Measurements from ENCODE around the gene TIAM2.

Gene TIAM2

DNA sequence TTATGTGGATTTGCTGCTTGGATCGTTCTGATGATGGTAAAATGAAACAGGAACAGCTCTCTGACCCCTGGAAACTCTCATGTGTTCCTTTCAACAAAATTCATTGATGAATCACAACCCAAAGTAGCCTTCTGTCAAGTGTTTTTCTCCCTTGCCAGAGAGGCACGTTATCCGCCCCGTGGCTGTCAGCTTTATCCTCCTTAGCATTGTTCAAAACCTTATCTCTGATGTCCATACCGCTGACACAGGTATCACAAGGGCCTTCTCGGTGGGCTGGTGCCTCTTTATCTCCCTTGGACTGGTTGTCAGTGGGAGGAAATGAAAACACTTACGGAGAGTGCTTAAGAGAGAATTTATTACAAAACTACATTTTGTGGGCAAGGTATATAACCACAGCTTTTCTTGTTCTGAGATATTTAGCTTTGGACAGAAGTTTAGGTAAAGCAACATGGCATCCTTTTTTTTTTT lies 84.9 kb downstream of the TIAM2 start:
- Histone ChIP-seq H2AFZ (ENCODE audit: insufficient read depth, low read length, poor library complexity) (no peak overlapping the region), H2BK5ac (ENCODE audit: low read depth, low read length, poor library complexity) (no peak overlapping the region), H3K14ac (ENCODE audit: low read length) (no peak overlapping the region), H3K27ac (ENCODE audit: low read depth, low read length) (no peak overlapping the region), H3K79me1 (ENCODE audit: low read length) (no peaks in the 10 kb centered on the region), H3K9me3 (ENCODE audit: insufficient read depth, low read depth, low read length) (no peaks in the 10 kb centered on the region), H3K79me2 (ENCODE audit: control insufficient read depth, insufficient read depth, low read length, poor library complexity) (no peaks in the 10 kb centered on the region), H4K12ac (ENCODE audit: low read depth, low read length) (no peak overlapping the region), H3K4ac (ENCODE audit: low read depth, low read length) (no peak overlapping the region), H2BK120ac (ENCODE audit: insufficient read depth, low read length, poor library complexity) (no peak overlapping the region), H4K8ac (ENCODE audit: low read depth, low read length) (no peak overlapping the region), H3K4me3 (ENCODE audit: low read depth, low read length) (no peak overlapping the region), H3K4me2 (ENCODE audit: low read length) (no peak overlapping the region), H3K4me1 (ENCODE audit: control insufficient read depth in 1 of 2, insufficient read depth in 2 of 2, low read length in 2 of 2) (peaks cover 0 to 4% of the 10 kb centered on the region in 2 experiments), H3K27me3 (ENCODE audit: insufficient read depth, low read length) (no peaks in the 10 kb centered on the region), H3K36me3 (ENCODE audit: control insufficient read depth in 1 of 2, insufficient read depth in 2 of 2, low read length in 2 of 2) (no peaks in the 10 kb centered on the region), H3K18ac (ENCODE audit: low read length) (no peak overlapping the region), H3K23ac (ENCODE audit: low read length) (no peak overlapping the region), H2BK12ac (ENCODE audit: low read length) (no peak overlapping the region), H3K9ac (ENCODE audit: low read length) (no peak overlapping the region), H2AK5ac (ENCODE audit: low read length) (no peak overlapping the region), H4K91ac (ENCODE audit: low read depth, low read length) (no peak overlapping the region)
- DNase-seq = no peak
- WGBS (ENCODE audit: extremely low coverage, insufficient coverage, insufficient read length) = no CpG with 5 or more reads among the region's 7 CpGs

DNA sequence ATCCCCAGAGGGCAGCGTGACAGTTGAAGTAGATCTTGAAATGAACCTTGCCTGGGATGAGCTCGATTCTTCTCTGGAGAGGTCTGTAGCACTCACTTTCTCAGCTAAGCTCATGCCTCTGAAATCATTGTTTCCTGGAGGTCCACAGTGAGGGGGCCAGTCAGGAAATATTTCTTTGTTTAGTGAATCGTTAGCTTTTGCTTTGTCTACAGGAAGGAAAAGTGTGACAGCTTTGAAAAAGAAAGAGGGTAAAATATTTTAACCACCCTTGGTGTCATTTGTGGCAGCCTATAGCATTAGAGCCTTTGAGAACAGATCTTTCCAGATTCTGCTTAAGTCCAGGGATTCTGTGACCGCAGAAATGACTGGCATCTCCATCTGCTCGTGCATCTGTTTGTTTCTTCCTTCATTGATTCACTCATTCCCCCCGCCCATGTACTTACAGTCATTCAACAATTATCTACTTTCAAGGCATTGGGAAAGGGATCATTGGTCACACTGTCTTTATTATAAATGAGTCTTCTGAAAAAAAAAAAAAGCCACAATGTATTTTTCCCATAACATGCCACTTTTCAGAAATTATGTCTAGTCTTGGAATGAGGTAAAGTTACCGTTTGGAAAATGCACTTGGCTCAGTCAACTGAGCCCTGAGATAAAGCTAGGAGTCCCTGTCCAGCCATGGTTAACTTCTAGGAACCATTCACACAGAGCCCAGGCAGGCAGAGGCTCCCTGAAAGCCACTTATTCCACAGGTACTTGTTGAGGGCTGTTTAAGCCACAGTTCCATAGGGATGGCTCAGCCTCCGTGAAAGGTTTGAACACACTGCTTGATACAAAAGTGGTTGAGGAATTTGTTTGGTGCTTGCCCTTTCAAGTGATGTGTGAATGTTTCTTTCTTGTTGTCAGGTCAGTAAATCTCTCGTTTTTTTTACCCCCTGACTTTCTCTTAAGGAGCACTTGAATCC lies 86.0 kb downstream of the TIAM2 start:
- Histone ChIP-seq H4K91ac (ENCODE audit: low read depth, low read length) (no peak overlapping the region), H3K4me1 (ENCODE audit: control insufficient read depth in 1 of 2, insufficient read depth in 2 of 2, low read length in 2 of 2) (peaks cover 6 to 13% of the 10 kb centered on the region in 2 experiments), H2AFZ (ENCODE audit: insufficient read depth, low read length, poor library complexity) (no peak overlapping the region), H3K36me3 (ENCODE audit: control insufficient read depth in 1 of 2, insufficient read depth in 2 of 2, low read length in 2 of 2) (no peaks in the 10 kb centered on the region), H2BK12ac (ENCODE audit: low read length) (no peak overlapping the region), H3K27me3 (ENCODE audit: insufficient read depth, low read length) (no peaks in the 10 kb centered on the region), H4K8ac (ENCODE audit: low read depth, low read length) (no peak overlapping the region), H3K79me2 (ENCODE audit: control insufficient read depth, insufficient read depth, low read length, poor library complexity) (no peaks in the 10 kb centered on the region), H2AK5ac (ENCODE audit: low read length) (no peak overlapping the region), H3K23ac (ENCODE audit: low read length) (no peak overlapping the region), H3K27ac (ENCODE audit: low read depth, low read length) (no peak overlapping the region), H2BK5ac (ENCODE audit: low read depth, low read length, poor library complexity) (no peak overlapping the region), H3K4me3 (ENCODE audit: low read depth, low read length) (no peak overlapping the region), H3K79me1 (ENCODE audit: low read length) (peaks cover 2% of the 10 kb centered on the region), H3K18ac (ENCODE audit: low read length) (no peak overlapping the region), H3K14ac (ENCODE audit: low read length) (no peak overlapping the region), H3K4ac (ENCODE audit: low read depth, low read length) (no peak overlapping the region), H2BK120ac (ENCODE audit: insufficient read depth, low read length, poor library complexity) (no peak overlapping the region), H4K12ac (ENCODE audit: low read depth, low read length) (no peak overlapping the region), H3K4me2 (ENCODE audit: low read length) (no peak overlapping the region), H3K9me3 (ENCODE audit: insufficient read depth, low read depth, low read length) (no peaks in the 10 kb centered on the region), H3K9ac (ENCODE audit: low read length) (no peak overlapping the region)
- WGBS (ENCODE audit: extremely low coverage, insufficient coverage, insufficient read length) = no CpG with 5 or more reads among the region's 9 CpGs
- peak; percentile 58 to 71 for DNase-seq

DNA sequence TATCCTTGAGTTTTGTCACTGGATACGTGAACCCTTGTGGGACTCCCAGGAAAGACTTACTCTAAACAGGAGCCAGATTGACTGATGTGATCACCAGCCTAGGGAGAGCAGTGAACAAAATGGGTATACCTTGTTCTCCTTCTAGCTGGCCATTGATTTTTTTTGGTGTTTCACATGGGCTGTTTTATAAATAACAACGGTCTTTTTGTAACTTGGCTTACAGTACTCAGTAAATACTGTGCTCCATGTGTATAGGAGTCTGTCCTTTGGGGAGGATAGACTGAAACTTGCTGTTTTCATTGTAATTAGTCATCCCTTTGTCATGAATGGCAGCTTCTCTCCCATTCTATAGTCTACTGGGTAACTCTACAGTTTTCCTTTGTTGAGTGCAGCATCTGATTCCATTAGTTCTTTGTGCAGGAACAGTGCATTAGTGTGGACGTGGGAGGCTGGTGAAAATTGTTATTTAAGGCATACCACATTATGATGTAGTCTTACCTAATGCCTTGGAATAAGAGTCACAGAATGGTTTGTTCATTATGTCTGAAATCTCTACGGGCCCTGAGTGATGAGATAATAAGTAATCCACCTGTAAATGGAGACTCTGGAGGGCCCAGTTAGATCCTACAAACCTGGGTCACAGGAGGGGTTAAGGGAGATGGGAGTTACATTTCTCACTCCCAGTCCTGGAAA lies 89.5 kb downstream of the TIAM2 start:
- Histone ChIP-seq H3K27ac (ENCODE audit: low read depth, low read length) (no peak overlapping the region), H3K18ac (ENCODE audit: low read length) (no peak overlapping the region), H3K23ac (ENCODE audit: low read length) (no peak overlapping the region), H4K12ac (ENCODE audit: low read depth, low read length) (no peak overlapping the region), H3K9me3 (ENCODE audit: insufficient read depth, low read depth, low read length) (no peaks in the 10 kb centered on the region), H2BK12ac (ENCODE audit: low read length) (no peak overlapping the region), H3K4me3 (ENCODE audit: low read depth, low read length) (no peak overlapping the region), H4K8ac (ENCODE audit: low read depth, low read length) (no peak overlapping the region), H3K4me2 (ENCODE audit: low read length) (no peak overlapping the region), H3K79me1 (ENCODE audit: low read length) (peaks cover 2% of the 10 kb centered on the region), H2AFZ (ENCODE audit: insufficient read depth, low read length, poor library complexity) (no peak overlapping the region), H3K9ac (ENCODE audit: low read length) (no peak overlapping the region), H3K27me3 (ENCODE audit: insufficient read depth, low read length) (no peaks in the 10 kb centered on the region), H2BK120ac (ENCODE audit: insufficient read depth, low read length, poor library complexity) (no peak overlapping the region), H2AK5ac (ENCODE audit: low read length) (no peak overlapping the region), H3K79me2 (ENCODE audit: control insufficient read depth, insufficient read depth, low read length, poor library complexity) (no peaks in the 10 kb centered on the region), H2BK5ac (ENCODE audit: low read depth, low read length, poor library complexity) (no peak overlapping the region), H4K91ac (ENCODE audit: low read depth, low read length) (no peak overlapping the region), H3K36me3 (ENCODE audit: control insufficient read depth in 1 of 2, insufficient read depth in 2 of 2, low read length in 2 of 2) (no peaks in the 10 kb centered on the region), H3K4ac (ENCODE audit: low read depth, low read length) (no peak overlapping the region), H3K4me1 (ENCODE audit: control insufficient read depth in 1 of 2, insufficient read depth in 2 of 2, low read length in 2 of 2) (peaks cover 6 to 10% of the 10 kb centered on the region in 2 experiments), H3K14ac (ENCODE audit: low read length) (no peak overlapping the region)
- WGBS (ENCODE audit: extremely low coverage, insufficient coverage, insufficient read length) = no CpG with 5 or more reads among the region's 4 CpGs
- DNase-seq = peak; percentile 30 to 56

DNA sequence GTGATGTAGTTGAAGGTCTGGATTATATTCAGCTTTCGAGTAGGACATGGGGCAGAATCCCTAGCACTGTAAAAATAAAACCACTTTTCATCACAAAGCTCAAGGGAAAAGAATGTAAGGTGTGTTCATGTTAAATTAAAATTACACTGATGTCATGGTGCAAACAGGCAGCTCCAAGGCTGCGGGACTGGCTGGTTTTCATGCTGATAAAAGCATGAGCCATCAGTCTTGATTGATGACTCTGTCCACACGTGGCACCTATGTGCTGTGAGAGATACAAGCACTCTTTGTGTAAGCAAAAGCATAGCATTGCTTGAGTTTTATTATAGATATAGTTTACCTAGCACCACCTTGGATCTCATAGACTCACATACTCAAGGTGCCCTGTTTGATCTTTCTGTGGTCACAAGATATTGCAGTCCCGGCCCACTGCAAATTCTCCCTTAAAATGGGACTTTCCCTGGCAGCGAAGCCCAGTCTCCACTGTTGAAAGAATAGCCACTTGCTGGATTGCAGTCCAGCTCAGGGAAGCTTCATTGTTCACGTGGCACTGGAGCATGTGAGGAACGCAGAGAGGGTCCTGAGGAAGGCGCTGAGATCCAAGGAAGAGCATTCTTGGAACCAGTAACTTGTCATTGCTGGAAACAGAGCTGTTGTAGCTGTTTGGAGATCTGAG lies 90.6 kb downstream of the TIAM2 start:
- H3K23ac ChIP-seq (ENCODE audit: low read length) = no peak overlapping the region
- H3K79me2 ChIP-seq (ENCODE audit: control insufficient read depth, insufficient read depth, low read length, poor library complexity) = no peaks in the 10 kb centered on the region
- H3K4me3 ChIP-seq (ENCODE audit: low read depth, low read length) = no peak overlapping the region
- peak; percentile 82 to 84 for DNase-seq
- H3K79me1 ChIP-seq (ENCODE audit: low read length) = peaks cover 2% of the 10 kb centered on the region
- no peaks in the 10 kb centered on the region for H3K9me3 ChIP-seq (ENCODE audit: insufficient read depth, low read depth, low read length)
- peaks cover 6 to 10% of the 10 kb centered on the region in 2 experiments for H3K4me1 ChIP-seq (ENCODE audit: control insufficient read depth in 1 of 2, insufficient read depth in 2 of 2, low read length in 2 of 2)
- no CpG with 5 or more reads among the region's 8 CpGs for WGBS (ENCODE audit: extremely low coverage, insufficient coverage, insufficient read length)
- no peak overlapping the region for H2BK5ac ChIP-seq (ENCODE audit: low read depth, low read length, poor library complexity)
- H4K8ac ChIP-seq (ENCODE audit: low read depth, low read length) = no peak overlapping the region
- H3K36me3 ChIP-seq (ENCODE audit: control insufficient read depth in 1 of 2, insufficient read depth in 2 of 2, low read length in 2 of 2) = no peaks in the 10 kb centered on the region
- no peaks in the 10 kb centered on the region for H3K27me3 ChIP-seq (ENCODE audit: insufficient read depth, low read length)
- no peak overlapping the region for H2AK5ac ChIP-seq (ENCODE audit: low read length)
- no peak overlapping the region for H3K4ac ChIP-seq (ENCODE audit: low read depth, low read length)
- no peak overlapping the region for H2AFZ ChIP-seq (ENCODE audit: insufficient read depth, low read length, poor library complexity)
- no peak overlapping the region for H4K12ac ChIP-seq (ENCODE audit: low read depth, low read length)
- no peak overlapping the region for H3K14ac ChIP-seq (ENCODE audit: low read length)
- H2BK12ac ChIP-seq (ENCODE audit: low read length) = peak overlapping the region; percentile 54
- H4K91ac ChIP-seq (ENCODE audit: low read depth, low read length) = no peak overlapping the region
- H3K9ac ChIP-seq (ENCODE audit: low read length) = no peak overlapping the region
- H3K27ac ChIP-seq (ENCODE audit: low read depth, low read length) = peak overlapping the region; percentile 17
- H2BK120ac ChIP-seq (ENCODE audit: insufficient read depth, low read length, poor library complexity) = no peak overlapping the region
- no peak overlapping the region for H3K18ac ChIP-seq (ENCODE audit: low read length)
- no peak overlapping the region for H3K4me2 ChIP-seq (ENCODE audit: low read length)

Data from trophoblast cell (in vitro differentiated cells and primary cell).